Endothelial cell of umbilical vein (primary cell): ENCODE results near the gene RHOC. TPM values are rescaled to one million over a fixed set of nuclear protein-coding genes. Genes with fewer than 3 reads are reported as not detected.

Source experiments
- BruUV-seq: library from RNA; stranded (reverse); fragments of 400-500 nt; replicated peaks from 2 replicates; lab custom pipeline; 2021; lab: Mats Ljungman, UMichigan
- CTCF ChIA-PET: fragments of 300-600, 350-600 bp; sonication (Branson Sonifier 250); formaldehyde crosslinking; loops from one replicate; lab custom pipeline; 2021; ENCODE audit warnings: antibody characterized with exemption, inconsistent platforms; lab: Charles Lee
- POLR2A ChIA-PET: fragments of 300-600, 350-600 bp; sonication (Branson Sonifier 250); formaldehyde crosslinking; loops from one replicate; lab custom pipeline; 2021; ENCODE audit warnings: antibody characterized with exemption, inconsistent platforms; lab: Charles Lee
- DNase-seq: peaks from one replicate; pipeline ENCODE4 v3.0.0-alpha.2; 2011; ENCODE audit warnings: low read depth, low spot score
- FAIRE-seq: peaks from 2 replicates; lab custom pipeline; 2011; peaks lifted over from hg19 to GRCh38; lab: Jason Lieb, UNC
- H2AFZ ChIP-seq: 2 replicates; pipeline ENCODE4 v1.6.0; 2012; ENCODE audit warnings: low read depth, low read length, control low read depth, inconsistent platforms
- H3K27ac ChIP-seq: 2 replicates; pipeline ENCODE4 v1.5.1; 2011; ENCODE audit warnings: low read depth, mild to moderate bottlenecking, control low read depth, low read length, moderate library complexity; ENCODE audit not compliant: insufficient read depth
- H3K27me3 ChIP-seq, 2 experiments: 2 replicates each; pipeline versions ENCODE4 v1.6.0 to v1.6.1; 2011; ENCODE audit warnings: low read length in 2 of 2, mixed read lengths in 1 of 2; ENCODE audit not compliant: control insufficient read depth in 2 of 2, insufficient read depth in 2 of 2
- H3K36me3 ChIP-seq, 2 experiments: 2 replicates in 1 of 2; 3 replicates in 1 of 2; pipeline ENCODE4 v1.5.1; 2011; ENCODE audit warnings: low read length in 2 of 2, mild to moderate bottlenecking in 1 of 2, moderate library complexity in 1 of 2; ENCODE audit not compliant: control insufficient read depth in 2 of 2, insufficient read depth in 2 of 2; ENCODE audit errors: extremely low read depth in 1 of 2
- H3K4me1 ChIP-seq: 3 replicates; pipeline ENCODE4 v1.5.1; 2011; ENCODE audit warnings: mild to moderate bottlenecking, low read length; ENCODE audit not compliant: control insufficient read depth, insufficient read depth; ENCODE audit errors: extremely low read depth
- H3K4me2 ChIP-seq: 2 replicates; pipeline ENCODE4 v1.6.1; 2011; ENCODE audit warnings: low read length, control low read depth, mixed read lengths; ENCODE audit not compliant: insufficient read depth
- H3K4me3 ChIP-seq, 3 experiments: fragments of 200-600 bp in 1 of 3; sonication (generic), shearing (Covaris generic) in 1 of 3; replicated peaks in 1 of 3; 2 replicates each; pipeline ENCODE4 v1.5.1; 2011 to 2016; ENCODE audit warnings: control low read depth in 3 of 3, low read length in 3 of 3, mild to moderate bottlenecking in 2 of 3, inconsistent platforms in 1 of 3, low read depth in 1 of 3, moderate library complexity in 1 of 3; ENCODE audit not compliant: insufficient read depth in 1 of 3
- H3K79me2 ChIP-seq: 2 replicates; pipeline ENCODE4 v1.6.0; 2012; ENCODE audit warnings: low read length, inconsistent platforms; ENCODE audit not compliant: control insufficient read depth, insufficient read depth
- H3K9ac ChIP-seq: replicated peaks from 2 replicates; pipeline ENCODE3; 2011; ENCODE audit warnings: low read length, control low read depth; ENCODE audit not compliant: insufficient read depth; ENCODE audit errors: extremely low read depth
- H3K9me1 ChIP-seq: replicated peaks from 3 replicates; pipeline ENCODE4 v1.6.0; 2011; ENCODE audit warnings: mild to moderate bottlenecking, low read length; ENCODE audit not compliant: control insufficient read depth, insufficient read depth; ENCODE audit errors: extremely low read depth
- H3K9me3 ChIP-seq: replicated peaks from 2 replicates; pipeline ENCODE4 v1.5.1; 2012; ENCODE audit warnings: low read length, inconsistent platforms; ENCODE audit not compliant: control insufficient read depth, insufficient read depth
- H4K20me1 ChIP-seq: replicated peaks from 2 replicates; pipeline ENCODE3; 2011; ENCODE audit warnings: mild to moderate bottlenecking, low read length; ENCODE audit not compliant: control insufficient read depth, insufficient read depth; ENCODE audit errors: extremely low read depth
- EZH2 ChIP-seq: IDR thresholded peaks from 2 replicates; pipeline ENCODE4 v1.6.1; 2012; ENCODE audit warnings: borderline replicate concordance, low read depth, mild to moderate bottlenecking, moderate library complexity, low read length, inconsistent platforms; ENCODE audit not compliant: severe bottlenecking
- FOS ChIP-seq: IDR thresholded peaks from 2 replicates; pipeline ENCODE4 v1.6.1; 2011; ENCODE audit warnings: mild to moderate bottlenecking, low read length, moderate library complexity, borderline replicate concordance; ENCODE audit not compliant: insufficient read depth
- JUN ChIP-seq: IDR thresholded peaks from 2 replicates; pipeline ENCODE4 v1.6.1; 2011; ENCODE audit warnings: borderline replicate concordance, low read depth; ENCODE audit not compliant: insufficient read length, insufficient read depth
- MAX ChIP-seq: IDR thresholded peaks from 2 replicates; pipeline ENCODE4 v1.6.1; 2011; ENCODE audit not compliant: insufficient read depth, insufficient read length
- MYC ChIP-seq: IDR thresholded peaks from one replicate; pipeline ENCODE4 v1.6.1; 2011; ENCODE audit warnings: mild to moderate bottlenecking, low read depth, low read length
- POLR2AphosphoS5 ChIP-seq: IDR thresholded peaks from 2 replicates; pipeline ENCODE4 v1.6.1; 2012; ENCODE audit warnings: low read depth, mild to moderate bottlenecking, control low read depth, low read length, moderate library complexity; ENCODE audit not compliant: insufficient read depth
- dilution Hi-C: fragments of 300-500 bp; cut with MboI; formaldehyde crosslinking; loops from one replicate; pipeline ENCODE4 v1.15.0; 2019; ENCODE audit warnings: low sequenced_read_pairs; ENCODE audit not compliant: extremely low pct_ligation_motif_present
- intact Hi-C: fragments of 100-400 bp; cut with micrococcal nuclease; formaldehyde crosslinking; loops from one replicate; pipeline ENCODE4 v1.10.0; 2022
- polyA plus RNA-seq, 4 experiments: library from polyadenylated mRNA; depleted of rRNA in 3 of 4; stranded (reverse) in 3 of 4; unstranded in 1 of 4; fragments of >200 nt; gene quantifications; 2 replicates each; pipeline versions ENCODE4 v1.2.1 to v1.2.3, GENCODE V29; 2011 to 2012; ENCODE audit warnings: missing spikeins in 1 of 4
- total RNA-seq: library from RNA; stranded (reverse); gene quantifications from 2 replicates; pipeline ENCODE4 v1.2.3, GENCODE V29; 2021

The RHOC gene
- total and polyA plus RNA-seq, 2 donors (not counting 3 experiments of a cell fraction or from before 2014, with no cell fraction given), result 699 to 1,244 TPM

GRCh38 chr1:112737573-112737972, 30.6 kb upstream of the RHOC start:
- H2AFZ ChIP-seq, result no peak overlapping the region
- H3K4me1 ChIP-seq, result no peaks in the 10 kb centered on the region
- DNase-seq (no peak), FAIRE-seq (no peak)
- POLR2A ChIA-PET, result no interaction called here
- dilution Hi-C loops, result no loop called here
- no peak overlapping the region for H3K9ac ChIP-seq
- no peak overlapping the region for H3K4me3 ChIP-seq
- H3K4me2 ChIP-seq, result no peak overlapping the region
- TF ChIP-seq POLR2AphosphoS5 (no peak), EZH2 (no peak), JUN (no peak), MAX (no peak)
- no peak overlapping the region for H3K27ac ChIP-seq
- H3K79me2 ChIP-seq, result no peaks in the 10 kb centered on the region
- H3K36me3 ChIP-seq, result no peaks in the 10 kb centered on the region
- CTCF ChIA-PET, result interaction anchor here (1.3 to 1.4 kb wide), 2 partner anchors 18 to 21 kb away, joined by 3 read pairs; no protein-coding TSS in a partner anchor
- no peaks in the 10 kb centered on the region for H4K20me1 ChIP-seq
- BruUV-seq, result no TSS peak
- no peaks in the 10 kb centered on the region for H3K9me3 ChIP-seq
- intact Hi-C loops, result no loop called here
- H3K27me3 ChIP-seq, result peaks cover 18 to 31% of the 10 kb centered on the region in 2 experiments
- no peaks in the 10 kb centered on the region for H3K9me1 ChIP-seq

GRCh38 chr1:112735752-112736151, 28.8 kb upstream of the RHOC start:
- Histone ChIP-seq H2AFZ (no peak overlapping the region), H3K4me1 (no peaks in the 10 kb centered on the region), H3K9me1 (no peaks in the 10 kb centered on the region), H3K79me2 (no peaks in the 10 kb centered on the region), H3K4me3 (no peak overlapping the region), H4K20me1 (no peaks in the 10 kb centered on the region), H3K4me2 (no peak overlapping the region), H3K36me3 (no peaks in the 10 kb centered on the region), H3K9me3 (no peaks in the 10 kb centered on the region), H3K27me3 (peaks cover 6 to 17% of the 10 kb centered on the region in 2 experiments), H3K27ac (no peak overlapping the region), H3K9ac (no peak overlapping the region)
- CTCF ChIA-PET, result interaction anchor here (1.0 kb wide), 1 partner anchor 19 kb away, joined by 4 read pairs; no protein-coding TSS in a partner anchor
- POLR2A ChIA-PET, result interaction anchor here (0.6 kb wide), 1 partner anchor 18 kb away, joined by 5 read pairs; no protein-coding TSS in a partner anchor
- intact Hi-C loops, result no loop called here
- no TSS peak for BruUV-seq
- no peak for FAIRE-seq
- peak; percentile 26 for DNase-seq
- TF ChIP-seq FOS (peak; percentile 87), JUN (peak; percentile 5), MYC (no peak)
- dilution Hi-C loops, result no loop called here
